Activated naive CD4-positive, alpha-beta T cell treated with anti-CD3 and anti-CD28 coated beads, Interleukin-2, amount 10 ng/mL, durations not matched to agents 7 days and 5 days (primary cell): ENCODE results near the gene KCNK2.

ENCODE experiments used
- CTCF ChIA-PET: fragments of 350-600 bp; sonication (Branson Sonifier 250); formaldehyde crosslinking; loops from one replicate; lab custom pipeline; 2021; ENCODE audit warnings: antibody characterized with exemption; lab: Charles Lee
- DNase-seq: peaks from one replicate; pipeline ENCODE4 v3.0.0-alpha.2; 2020
- H3K27ac Mint-ChIP-seq: one replicate; pipeline ENCODE4 v1.8.0; 2021; ENCODE audit warnings: mild to moderate bottlenecking, moderate library complexity, mixed read lengths
- H3K27me3 Mint-ChIP-seq: one replicate; pipeline ENCODE4 v1.8.0; 2021; ENCODE audit warnings: mild to moderate bottlenecking, mixed read lengths
- H3K36me3 Mint-ChIP-seq: one replicate; pipeline ENCODE4 v1.8.0; 2021; ENCODE audit warnings: mixed read lengths
- H3K4me1 Mint-ChIP-seq: one replicate; pipeline ENCODE4 v1.8.0; 2021; ENCODE audit warnings: mixed read lengths
- H3K4me3 Mint-ChIP-seq: one replicate; pipeline ENCODE4 v1.8.0; 2021; ENCODE audit warnings: mild to moderate bottlenecking, moderate library complexity, mixed read lengths
- H3K9me3 Mint-ChIP-seq: one replicate; pipeline ENCODE4 v1.8.0; 2021; ENCODE audit warnings: mixed read lengths

KCNK2 gene

GRCh38 chr1:215076322-215076721 is 6.2 kb upstream of the KCNK2 start:
- Mint-ChIP-seq H3K36me3 (no peaks in the 10 kb centered on the region), H3K4me3 (no peak overlapping the region), H3K27me3 (peaks cover 11% of the 10 kb centered on the region), H3K9me3 (no peaks in the 10 kb centered on the region), H3K27ac (no peak overlapping the region), H3K4me1 (no peaks in the 10 kb centered on the region)
- peak; percentile 22 for DNase-seq
- CTCF ChIA-PET, result no interaction called here

- H3K27ac Mint-ChIP-seq, result no peak overlapping the region
- peaks cover 41% of the 10 kb centered on the region for H3K27me3 Mint-ChIP-seq
- no peak for DNase-seq
- H3K4me3 Mint-ChIP-seq, result no peak overlapping the region
- no peaks in the 10 kb centered on the region for H3K9me3 Mint-ChIP-seq
- peaks cover 5% of the 10 kb centered on the region for H3K4me1 Mint-ChIP-seq
- CTCF ChIA-PET, result no interaction called here
- H3K36me3 Mint-ChIP-seq, result no peaks in the 10 kb centered on the region
Measured at GRCh38 chr1:215079456-215079855, 3.1 kb upstream of the KCNK2 start.

DNA sequence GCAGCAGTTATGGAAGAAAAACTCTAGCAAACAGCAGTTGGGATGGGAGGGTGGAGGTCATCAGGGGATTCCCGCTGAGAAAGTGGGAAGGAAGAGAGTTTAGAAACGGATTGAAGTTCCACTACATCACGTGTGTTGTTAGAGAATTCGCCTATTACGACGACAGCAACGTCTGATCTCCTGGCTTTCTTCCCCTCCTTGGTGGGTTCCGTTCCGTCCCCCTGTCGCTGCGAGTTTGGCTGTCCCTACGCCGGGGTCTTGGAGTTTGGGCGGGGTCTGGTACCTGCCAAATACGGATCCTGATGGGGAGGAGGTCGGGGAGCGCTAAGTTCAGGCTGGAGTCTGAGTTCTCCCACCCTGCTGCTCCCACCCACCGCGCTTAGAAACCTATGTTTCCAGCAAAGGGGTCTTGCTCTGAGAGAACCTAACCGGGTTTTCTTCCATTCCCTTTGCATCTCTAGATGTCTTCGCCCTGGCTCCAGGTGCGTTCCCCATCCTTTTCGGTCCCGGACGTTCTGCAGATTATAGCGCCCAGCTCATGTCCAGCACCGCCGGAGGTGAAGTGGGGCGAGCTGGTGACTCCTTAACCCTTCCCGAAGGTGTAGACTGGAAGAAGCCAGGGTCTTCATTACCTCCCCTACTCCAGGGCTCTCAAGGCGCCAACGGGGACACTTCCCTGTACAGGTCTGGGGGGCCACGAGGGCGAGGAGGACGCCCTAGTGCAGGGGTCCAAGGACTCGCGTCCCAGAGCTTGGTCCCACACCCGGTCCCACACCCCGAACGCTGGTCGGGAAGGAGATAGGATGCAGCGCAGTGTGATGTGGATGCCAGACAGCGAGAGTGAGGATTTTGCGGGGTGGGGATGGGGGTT is 641 bp upstream of the KCNK2 start:
- Mint-ChIP-seq H3K4me1 (peaks cover 5% of the 10 kb centered on the region), H3K27ac (no peak overlapping the region), H3K36me3 (no peaks in the 10 kb centered on the region), H3K4me3 (peak overlapping the region; percentile 13), H3K27me3 (peaks cover 53% of the 10 kb centered on the region), H3K9me3 (no peaks in the 10 kb centered on the region)
- no peak for DNase-seq
- CTCF ChIA-PET, result no interaction called here

- no peak overlapping the region for H3K4me3 Mint-ChIP-seq
- H3K36me3 Mint-ChIP-seq, result no peaks in the 10 kb centered on the region
- H3K27me3 Mint-ChIP-seq, result peaks cover 53% of the 10 kb centered on the region
- H3K9me3 Mint-ChIP-seq, result no peaks in the 10 kb centered on the region
- no peak overlapping the region for H3K27ac Mint-ChIP-seq
- CTCF ChIA-PET, result no interaction called here
- H3K4me1 Mint-ChIP-seq, result peaks cover 5% of the 10 kb centered on the region
- DNase-seq, result no peak
Measured at GRCh38 chr1:215083383-215083961, 935 bp downstream of the KCNK2 start.

DNA sequence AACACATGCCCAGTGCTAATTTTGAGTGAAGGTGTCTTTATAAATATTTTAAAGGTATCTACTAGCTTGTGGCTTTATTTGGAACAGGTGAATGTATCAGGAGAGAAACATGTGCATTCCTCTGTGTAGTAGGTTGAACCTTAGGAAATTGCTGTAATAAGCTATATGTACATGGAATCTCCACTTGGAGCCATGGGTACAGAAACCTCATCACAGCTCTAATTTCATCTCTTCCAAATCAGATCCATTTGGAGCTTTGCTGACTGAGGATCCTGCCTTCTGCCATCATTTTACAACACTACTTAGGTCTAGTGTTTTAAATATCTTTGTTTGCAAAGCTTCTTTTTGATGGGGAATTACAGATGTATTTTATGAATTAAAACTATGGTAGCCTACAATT is 2.1 kb downstream of the KCNK2 start:
- H3K27me3 Mint-ChIP-seq, result peaks cover 48% of the 10 kb centered on the region
- no peak overlapping the region for H3K27ac Mint-ChIP-seq
- no peaks in the 10 kb centered on the region for H3K9me3 Mint-ChIP-seq
- no peak overlapping the region for H3K4me3 Mint-ChIP-seq
- CTCF ChIA-PET, result no interaction called here
- no peaks in the 10 kb centered on the region for H3K36me3 Mint-ChIP-seq
- H3K4me1 Mint-ChIP-seq, result peaks cover 5% of the 10 kb centered on the region
- no peak for DNase-seq

DNA sequence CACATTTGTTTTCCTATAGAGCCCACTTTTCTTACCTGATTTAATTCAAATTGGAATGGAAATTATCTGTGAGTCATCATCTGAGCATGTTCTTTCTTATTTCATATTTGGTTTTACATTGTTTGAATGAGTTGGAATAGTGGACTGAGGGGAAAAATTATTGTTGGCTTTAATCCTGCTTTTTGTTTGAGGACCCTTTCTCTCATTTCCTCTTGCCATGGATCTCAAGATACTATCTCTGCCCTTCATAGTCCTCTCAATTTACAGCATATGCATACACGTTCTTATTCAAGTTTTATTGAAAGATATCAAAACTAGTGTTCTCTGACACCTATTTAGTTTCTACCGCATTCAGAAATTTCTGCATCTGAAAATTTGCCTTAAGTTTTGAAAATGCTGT is 5.1 kb downstream of the KCNK2 start:
- Mint-ChIP-seq H3K4me3 (no peak overlapping the region), H3K36me3 (no peaks in the 10 kb centered on the region), H3K9me3 (no peaks in the 10 kb centered on the region), H3K4me1 (peaks cover 2% of the 10 kb centered on the region), H3K27me3 (peaks cover 29% of the 10 kb centered on the region), H3K27ac (no peak overlapping the region)
- DNase-seq, result no peak
- CTCF ChIA-PET, result no interaction called here

- DNase-seq, result no peak
- Mint-ChIP-seq H3K4me3 (no peak overlapping the region), H3K27ac (no peak overlapping the region), H3K4me1 (no peaks in the 10 kb centered on the region), H3K27me3 (no peaks in the 10 kb centered on the region), H3K9me3 (no peaks in the 10 kb centered on the region), H3K36me3 (no peaks in the 10 kb centered on the region)
- CTCF ChIA-PET, result no interaction called here
Measured at GRCh38 chr1:215094381-215094780, 11.8 kb downstream of the KCNK2 start.

DNA sequence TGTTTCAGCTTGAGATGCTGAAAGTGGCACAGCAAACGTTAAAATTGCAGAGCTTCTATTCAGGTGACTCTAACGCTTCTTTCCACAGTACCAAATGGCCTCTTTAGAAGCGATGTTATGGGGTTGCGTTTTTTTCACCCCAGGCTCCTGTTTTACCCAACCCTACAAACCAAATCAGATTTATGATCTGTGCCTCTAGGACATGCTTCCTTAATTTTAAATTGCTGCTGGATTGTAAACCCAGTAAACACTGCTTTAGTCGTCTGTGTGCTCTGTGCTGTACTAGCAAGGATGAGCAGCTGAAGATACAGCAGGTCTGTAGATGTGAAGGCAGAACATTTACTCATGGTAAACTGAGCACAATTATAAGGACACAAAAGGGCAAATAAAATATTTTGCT is 13.0 kb downstream of the KCNK2 start:
- H3K27ac Mint-ChIP-seq, result no peak overlapping the region
- H3K9me3 Mint-ChIP-seq, result no peaks in the 10 kb centered on the region
- CTCF ChIA-PET, result no interaction called here
- no peak for DNase-seq
- no peaks in the 10 kb centered on the region for H3K36me3 Mint-ChIP-seq
- no peaks in the 10 kb centered on the region for H3K4me1 Mint-ChIP-seq
- H3K4me3 Mint-ChIP-seq, result no peak overlapping the region
- no peaks in the 10 kb centered on the region for H3K27me3 Mint-ChIP-seq

DNA sequence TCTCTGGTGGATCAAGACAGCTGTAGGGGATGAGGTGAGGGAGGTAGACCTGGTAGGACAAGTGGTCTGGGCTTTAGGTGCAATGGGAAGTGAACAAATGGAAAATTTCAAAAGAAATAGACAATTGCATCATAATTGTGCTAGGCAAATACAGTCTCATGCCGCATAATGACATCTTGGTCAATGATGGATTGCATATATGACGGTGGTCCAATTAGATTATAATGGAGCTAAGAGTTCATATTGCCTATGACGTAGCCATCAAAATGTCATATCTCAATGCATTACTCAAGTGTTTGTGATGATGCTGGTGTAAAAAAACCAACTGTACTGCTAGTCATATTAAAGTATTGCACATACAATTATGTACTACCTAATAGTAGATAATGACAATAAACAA is 19.0 kb downstream of the KCNK2 start:
- Mint-ChIP-seq H3K4me3 (no peak overlapping the region), H3K27me3 (no peaks in the 10 kb centered on the region), H3K27ac (no peak overlapping the region), H3K9me3 (no peaks in the 10 kb centered on the region), H3K4me1 (no peaks in the 10 kb centered on the region), H3K36me3 (no peaks in the 10 kb centered on the region)
- no peak for DNase-seq
- CTCF ChIA-PET, result no interaction called here

- no peak for DNase-seq
- Mint-ChIP-seq H3K27me3 (no peaks in the 10 kb centered on the region), H3K36me3 (no peaks in the 10 kb centered on the region), H3K4me3 (no peak overlapping the region), H3K4me1 (no peaks in the 10 kb centered on the region), H3K9me3 (no peaks in the 10 kb centered on the region), H3K27ac (no peak overlapping the region)
- CTCF ChIA-PET, result no interaction called here
Measured at GRCh38 chr1:215104283-215104682, 21.7 kb downstream of the KCNK2 start.

GRCh38 chr1:215106067-215106466 is 23.5 kb downstream of the KCNK2 start:
- Mint-ChIP-seq H3K27me3 (no peaks in the 10 kb centered on the region), H3K4me1 (no peaks in the 10 kb centered on the region), H3K9me3 (no peaks in the 10 kb centered on the region), H3K27ac (no peak overlapping the region), H3K4me3 (no peak overlapping the region), H3K36me3 (no peaks in the 10 kb centered on the region)
- no peak for DNase-seq
- CTCF ChIA-PET, result no interaction called here

DNA sequence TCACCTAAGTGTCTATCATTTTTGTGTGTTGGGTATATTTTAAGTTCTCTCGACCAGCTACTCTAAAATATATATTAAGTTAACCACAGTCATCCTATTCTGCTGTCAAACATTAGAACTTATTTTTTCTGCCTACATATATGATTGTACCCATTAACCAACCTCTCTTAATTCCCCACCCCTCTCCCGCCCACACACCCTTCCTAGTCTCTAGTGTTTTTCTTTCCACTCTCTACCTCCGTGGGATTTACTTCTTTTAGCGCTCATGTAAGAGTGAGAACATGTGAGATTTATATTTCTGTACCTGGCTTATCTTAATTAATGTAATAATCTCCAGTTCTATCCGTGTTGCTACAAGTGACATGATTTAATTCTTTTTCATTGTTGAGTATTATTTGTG is 26.6 kb downstream of the KCNK2 start:
- no peak overlapping the region for H3K4me3 Mint-ChIP-seq
- H3K36me3 Mint-ChIP-seq, result no peaks in the 10 kb centered on the region
- H3K4me1 Mint-ChIP-seq, result no peaks in the 10 kb centered on the region
- CTCF ChIA-PET, result no interaction called here
- no peak for DNase-seq
- H3K27me3 Mint-ChIP-seq, result no peaks in the 10 kb centered on the region
- H3K27ac Mint-ChIP-seq, result no peak overlapping the region
- no peaks in the 10 kb centered on the region for H3K9me3 Mint-ChIP-seq

- no peaks in the 10 kb centered on the region for H3K9me3 Mint-ChIP-seq
- no peak for DNase-seq
- no peaks in the 10 kb centered on the region for H3K36me3 Mint-ChIP-seq
- no peaks in the 10 kb centered on the region for H3K27me3 Mint-ChIP-seq
- no peak overlapping the region for H3K27ac Mint-ChIP-seq
- no peak overlapping the region for H3K4me3 Mint-ChIP-seq
- no peaks in the 10 kb centered on the region for H3K4me1 Mint-ChIP-seq
- CTCF ChIA-PET, result no interaction called here
Measured at GRCh38 chr1:215111916-215112315, 29.4 kb downstream of the KCNK2 start.

DNA sequence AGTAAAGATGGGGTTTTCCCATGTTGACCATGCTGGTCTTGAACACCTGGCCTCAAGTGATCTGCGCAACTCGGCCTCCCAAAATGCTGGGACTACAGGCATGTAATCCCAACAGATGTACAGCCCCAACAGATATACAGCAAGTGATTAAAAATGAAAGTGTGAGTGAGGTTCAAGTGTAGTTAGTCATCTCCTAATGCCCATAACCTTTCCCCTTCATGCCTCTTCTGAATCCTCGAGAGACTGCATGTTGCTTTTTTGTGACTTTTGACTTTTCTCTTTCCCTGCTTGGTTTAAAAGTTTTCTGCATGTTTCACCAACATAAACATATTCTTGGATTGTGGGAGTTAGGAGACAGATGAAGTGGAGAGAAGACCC is 31.2 kb downstream of the KCNK2 start:
- Mint-ChIP-seq H3K27ac (no peak overlapping the region), H3K27me3 (no peaks in the 10 kb centered on the region), H3K4me3 (no peak overlapping the region)

GRCh38 chr1:215114154-215114933 is 31.8 kb downstream of the KCNK2 start:
- Mint-ChIP-seq H3K27me3 (no peaks in the 10 kb centered on the region), H3K4me3 (no peak overlapping the region), H3K36me3 (no peaks in the 10 kb centered on the region), H3K27ac (no peak overlapping the region), H3K4me1 (no peaks in the 10 kb centered on the region), H3K9me3 (no peaks in the 10 kb centered on the region)
- CTCF ChIA-PET, result no interaction called here
- DNase-seq, result no peak

More for the DNA sequence above, 31.2 kb downstream of the KCNK2 start:
- Mint-ChIP-seq H3K36me3 (no peaks in the 10 kb centered on the region), H3K9me3 (no peaks in the 10 kb centered on the region), H3K4me1 (no peaks in the 10 kb centered on the region)
- no peak for DNase-seq
- CTCF ChIA-PET, result no interaction called here
